HG02588 (cell line): Measurements from ENCODE around the gene PXYLP1.
A peak's percentile ranks its signal among the peaks of the same experiment; 100 is the strongest.

Experiments used
- ATAC-seq: cut with Tn5 transposase; IDR thresholded peaks from one replicate; pipeline ENCODE4 v1.9.1; 2021; ENCODE audit warnings: mild to moderate bottlenecking, moderate library complexity; ENCODE audit not compliant: unreplicated experiment

Gene PXYLP1

GRCh38 chr3:141320399-141321108 lies 88.9 kb downstream of the PXYLP1 start:
- ATAC-seq, result no peak

DNA sequence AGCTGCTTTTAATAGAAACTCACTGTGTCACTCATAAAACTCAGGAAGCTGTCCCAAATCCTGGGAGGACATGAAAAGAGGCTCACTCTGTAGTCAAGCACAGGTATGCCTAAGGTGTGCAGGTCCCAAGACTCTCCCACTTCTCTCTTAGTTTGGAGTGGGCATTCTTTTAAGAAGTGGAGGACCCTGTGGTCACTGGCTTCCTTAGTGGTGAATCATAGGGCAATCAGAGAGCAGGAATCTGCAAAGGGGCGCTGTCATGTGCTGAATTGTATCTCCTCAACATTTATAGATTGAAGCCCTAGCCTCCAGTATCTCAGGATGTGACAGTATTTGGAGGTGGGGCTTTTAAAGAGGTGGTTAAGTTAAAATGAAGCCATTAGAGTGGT lies 89.5 kb downstream of the PXYLP1 start:
- ATAC-seq, result no peak

DNA sequence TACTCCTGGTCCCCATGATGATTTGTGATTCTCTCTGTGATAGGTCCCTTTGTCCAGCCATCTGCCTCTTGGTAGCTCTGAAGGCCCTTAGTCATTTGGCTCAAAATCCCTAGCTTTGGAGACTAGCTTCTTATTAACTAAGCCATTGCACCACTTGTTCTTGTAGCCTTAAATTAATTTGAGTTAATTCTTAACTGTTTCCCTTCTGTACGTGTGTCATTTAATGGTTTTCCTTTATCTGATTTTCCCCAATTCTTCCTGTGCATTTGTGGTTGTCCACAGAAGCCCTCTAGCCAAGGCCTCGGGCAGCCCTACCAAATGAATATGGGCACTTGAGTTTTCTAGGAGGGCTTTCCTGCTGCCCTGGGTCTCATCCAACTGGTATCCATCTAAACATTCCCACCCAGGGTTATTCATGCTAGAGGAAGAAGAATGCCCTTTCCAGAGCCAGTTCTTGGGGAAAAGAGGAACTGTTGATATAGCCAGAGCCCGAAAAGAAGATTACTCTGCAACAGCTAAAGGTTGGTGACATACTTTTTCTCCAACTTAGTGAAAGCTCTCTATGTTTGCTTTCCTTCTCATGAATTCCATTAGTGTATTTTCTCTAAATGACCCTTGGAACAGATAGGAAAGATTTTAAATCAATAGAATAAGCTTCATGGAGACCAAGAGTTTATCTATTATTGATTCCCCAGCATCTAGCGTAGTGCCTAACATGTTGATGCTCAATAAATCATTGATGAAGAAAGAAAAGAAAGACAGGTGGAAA lies 92.5 kb downstream of the PXYLP1 start:
- no peak for ATAC-seq

GRCh38 chr3:141326123-141326522 lies 94.5 kb downstream of the PXYLP1 start:
- no peak for ATAC-seq

DNA sequence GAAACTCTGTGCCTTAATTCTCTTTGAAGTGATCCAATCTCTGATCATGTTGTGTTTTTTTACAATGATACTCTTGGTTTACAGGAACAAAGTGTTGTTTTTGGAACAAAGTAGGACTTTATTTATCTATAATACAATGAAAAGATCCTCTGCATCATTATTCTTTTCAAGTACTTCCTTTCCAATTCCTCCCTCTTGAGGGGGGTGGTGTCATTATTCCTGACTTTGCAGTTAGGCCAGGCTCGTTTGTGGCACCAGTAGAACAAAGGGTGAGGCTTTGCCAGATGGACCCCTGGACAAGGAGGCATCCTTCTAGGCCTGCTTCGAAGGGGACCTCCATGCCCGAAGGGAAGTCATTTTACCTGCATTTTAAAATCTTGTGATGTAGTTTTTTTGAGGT lies 95.0 kb downstream of the PXYLP1 start:
- no peak for ATAC-seq

DNA sequence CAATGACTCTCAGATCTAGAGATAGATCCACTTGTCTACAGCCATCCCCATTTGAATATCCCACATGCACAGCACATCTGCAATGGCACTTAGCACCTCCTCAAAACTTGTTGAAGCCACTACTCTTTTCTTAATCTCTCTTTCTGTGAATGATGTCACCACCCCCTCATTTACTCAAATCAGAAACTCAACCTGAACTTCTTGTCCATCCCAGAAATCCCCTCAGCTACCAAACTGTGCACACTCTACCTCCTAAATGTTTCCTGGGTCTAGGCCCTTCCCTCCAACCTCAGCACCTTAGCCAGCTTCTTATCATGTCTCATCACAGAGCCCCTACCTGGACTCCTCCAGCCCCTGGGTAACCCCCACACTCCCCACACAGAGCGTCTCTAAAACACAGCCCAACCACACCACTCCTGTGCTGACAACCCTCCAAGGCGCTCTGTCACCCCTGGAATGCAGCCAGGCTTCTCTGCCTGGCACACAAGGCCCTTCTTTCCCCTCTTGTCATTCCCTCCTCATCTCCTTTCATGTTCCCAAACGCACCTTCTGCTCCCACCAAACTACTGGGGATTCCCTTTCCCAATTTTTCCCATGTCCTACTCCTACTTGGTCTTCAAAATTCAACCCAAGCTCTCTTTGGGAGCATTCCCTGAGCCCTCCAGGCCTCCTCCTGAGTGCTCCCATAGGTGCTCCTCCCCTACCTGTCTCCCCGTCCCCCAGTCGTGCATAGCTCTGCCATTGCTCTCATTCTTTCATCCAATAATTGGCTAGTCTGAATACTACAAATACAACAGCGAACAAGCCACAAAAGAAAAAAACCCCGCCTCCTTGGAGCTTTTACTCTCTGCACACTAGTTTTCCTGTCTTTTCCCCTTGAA lies 96.9 kb downstream of the PXYLP1 start:
- ATAC-seq, result peak; percentile 54

- no peak for ATAC-seq
These were observed 98.6 kb downstream of the PXYLP1 start for GRCh38 chr3:141330235-141330634.

DNA sequence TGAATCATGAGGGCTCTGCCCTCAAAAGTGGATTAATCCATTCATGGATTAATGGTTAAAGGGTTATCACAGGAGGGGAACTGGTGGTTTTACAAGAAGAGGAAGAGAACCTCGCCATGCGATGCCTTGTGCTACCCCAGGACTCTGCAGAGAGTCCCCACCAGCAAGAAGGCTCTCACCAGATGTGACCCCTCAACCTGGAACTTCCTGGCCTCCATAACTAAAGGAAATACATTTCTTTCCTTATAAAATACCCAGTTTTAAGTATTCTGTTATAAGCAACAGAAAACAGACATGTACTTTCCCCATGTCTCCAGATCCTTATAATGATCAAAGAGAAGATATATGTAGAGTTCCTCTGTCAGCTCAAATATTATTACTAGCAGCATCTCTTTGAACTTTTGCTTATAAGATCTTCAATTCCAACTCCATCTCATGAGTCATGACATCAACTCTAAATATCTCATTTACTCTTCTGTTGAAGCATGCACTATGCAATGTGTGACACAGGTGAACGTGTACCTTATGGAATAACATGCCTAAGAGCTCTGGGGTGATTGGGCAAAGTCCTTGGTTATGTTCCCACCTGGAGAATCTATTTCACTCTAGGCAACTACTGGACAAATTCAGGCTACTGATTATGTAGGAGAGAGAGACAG lies 99.2 kb downstream of the PXYLP1 start:
- ATAC-seq, result no peak

DNA sequence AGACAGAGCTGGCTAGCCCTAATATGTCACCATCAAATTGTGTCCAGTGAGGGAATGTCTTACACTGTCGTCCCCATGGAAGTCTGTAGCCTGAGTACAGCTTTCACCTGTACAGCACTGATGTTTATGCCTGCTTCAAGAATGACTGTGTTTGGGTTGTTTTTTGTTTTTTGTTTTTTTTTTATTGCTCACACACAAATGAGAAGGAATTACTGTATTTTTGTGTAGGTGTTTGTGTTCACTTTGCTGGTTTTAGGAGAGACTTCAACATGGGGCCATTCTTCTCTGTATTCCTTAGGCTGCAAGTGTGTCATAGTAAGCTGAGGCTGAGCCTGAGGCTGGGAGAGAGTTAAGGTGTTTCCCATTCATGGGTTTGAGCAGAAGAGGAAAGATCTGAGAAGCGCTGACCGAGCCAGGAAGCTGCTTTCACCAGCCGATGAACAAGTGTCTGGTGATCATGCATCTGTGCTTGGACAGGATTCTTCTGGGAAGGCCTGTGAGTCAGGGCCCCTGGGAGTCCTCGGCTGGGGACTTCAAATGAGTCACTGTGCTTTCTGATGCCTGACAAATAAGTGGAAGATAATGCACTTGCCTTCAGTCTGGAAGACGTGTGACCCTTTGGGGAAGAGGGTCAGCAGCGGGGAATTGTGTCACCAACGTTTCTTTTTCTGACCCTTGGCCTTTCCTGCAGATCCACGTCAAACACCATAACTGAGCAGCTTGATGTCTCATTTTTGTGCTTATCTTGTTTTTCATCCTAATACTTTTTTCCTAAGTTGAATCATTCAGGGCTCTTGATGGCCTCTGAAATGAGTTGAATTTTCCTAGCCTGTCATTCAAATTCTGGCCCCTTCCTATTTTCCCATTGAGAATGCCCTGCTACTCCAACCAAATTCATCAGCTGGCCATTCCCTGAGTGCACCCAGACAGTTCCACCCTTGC lies 100.0 kb downstream of the PXYLP1 start:
- ATAC-seq, result no peak

- no peak for ATAC-seq
These were observed 100.8 kb downstream of the PXYLP1 start for GRCh38 chr3:141332416-141332815.

DNA sequence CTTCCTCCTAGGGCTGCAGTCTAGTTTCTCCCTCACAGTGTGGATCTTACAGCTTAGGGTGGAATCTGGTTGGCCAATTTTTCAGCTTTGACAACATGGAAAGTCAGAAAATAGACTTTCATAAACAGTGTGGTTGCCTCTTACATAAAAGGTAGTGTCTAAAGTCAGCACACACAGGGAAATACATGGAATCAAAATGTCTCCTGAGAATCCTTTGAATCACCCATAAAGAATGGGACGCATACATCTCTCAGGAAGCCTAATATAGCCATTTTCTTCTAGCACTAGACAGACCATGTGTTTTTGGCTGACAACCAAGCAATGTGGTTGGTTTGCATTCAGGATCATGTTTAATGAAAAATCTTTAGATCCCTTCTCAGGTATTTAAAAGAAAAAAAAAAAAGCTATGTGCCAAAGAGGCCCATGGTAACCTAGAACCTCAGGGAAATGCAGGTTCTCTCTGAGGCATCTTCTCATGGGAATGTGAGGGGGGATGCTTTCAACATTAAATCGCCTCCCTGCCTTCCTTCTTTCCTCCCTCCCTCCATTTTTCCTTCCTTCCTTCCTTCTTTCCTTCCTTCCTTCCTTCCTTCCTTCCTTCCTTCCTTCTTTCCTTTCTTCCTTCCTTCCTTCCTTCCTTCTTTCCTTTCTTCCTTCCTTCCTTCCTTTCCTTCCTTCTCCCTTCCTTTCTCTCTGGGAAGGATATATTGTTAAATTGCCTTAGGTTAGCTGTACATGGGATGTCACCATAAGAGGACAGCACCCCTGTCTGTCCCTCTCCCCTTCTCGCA lies 102.4 kb downstream of the PXYLP1 start:
- ATAC-seq, result no peak

DNA sequence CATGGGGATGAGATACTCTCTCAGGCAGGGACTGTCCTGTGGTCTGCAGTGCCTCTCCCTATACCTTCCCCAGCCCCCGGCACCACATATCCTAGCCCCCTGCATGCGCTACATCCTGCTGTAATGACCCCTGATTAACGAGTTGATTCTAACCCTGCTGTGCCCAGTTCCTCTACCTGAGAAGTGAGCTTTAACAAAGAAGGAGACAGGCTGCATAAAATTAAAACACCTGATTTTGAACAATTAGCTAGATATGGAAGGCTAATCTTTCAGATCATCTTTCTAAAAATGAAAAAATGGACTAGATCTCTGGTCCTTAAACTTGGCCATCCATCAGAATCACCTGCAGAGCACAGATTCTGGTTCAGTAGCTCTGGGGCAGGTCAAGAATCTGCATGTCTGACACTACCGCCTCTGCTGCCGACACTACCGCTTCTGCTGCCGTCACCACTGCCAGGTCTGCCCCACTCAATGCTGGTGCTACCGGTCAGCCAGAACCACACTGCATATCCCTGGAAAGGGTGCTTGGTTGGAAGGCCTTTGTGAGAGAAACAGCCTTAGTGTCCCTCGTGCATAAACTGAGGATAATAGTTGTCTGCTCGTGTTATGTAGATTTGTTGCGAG lies 103.1 kb downstream of the PXYLP1 start:
- no peak for ATAC-seq

GRCh38 chr3:141335531-141336061 lies 104.0 kb downstream of the PXYLP1 start:
- no peak for ATAC-seq

GRCh38 chr3:141336672-141337522 lies 105.3 kb downstream of the PXYLP1 start:
- ATAC-seq, result peak; percentile 82

DNA sequence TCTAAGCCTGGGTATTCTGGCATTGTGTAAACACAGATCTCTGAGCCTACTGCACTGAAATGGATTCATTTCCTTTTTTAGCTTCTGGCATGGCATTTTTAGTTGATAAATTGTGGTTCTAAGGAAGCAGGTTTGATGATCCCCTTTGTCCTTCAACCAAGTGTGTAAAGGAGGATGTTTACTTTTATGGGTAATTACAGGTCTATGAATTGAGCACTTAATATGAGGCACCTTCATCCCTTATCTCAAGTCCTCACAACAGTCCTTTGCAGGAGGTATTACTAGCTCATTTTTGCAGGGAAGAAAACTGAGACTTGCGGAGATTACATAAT lies 105.9 kb downstream of the PXYLP1 start:
- no peak for ATAC-seq

DNA sequence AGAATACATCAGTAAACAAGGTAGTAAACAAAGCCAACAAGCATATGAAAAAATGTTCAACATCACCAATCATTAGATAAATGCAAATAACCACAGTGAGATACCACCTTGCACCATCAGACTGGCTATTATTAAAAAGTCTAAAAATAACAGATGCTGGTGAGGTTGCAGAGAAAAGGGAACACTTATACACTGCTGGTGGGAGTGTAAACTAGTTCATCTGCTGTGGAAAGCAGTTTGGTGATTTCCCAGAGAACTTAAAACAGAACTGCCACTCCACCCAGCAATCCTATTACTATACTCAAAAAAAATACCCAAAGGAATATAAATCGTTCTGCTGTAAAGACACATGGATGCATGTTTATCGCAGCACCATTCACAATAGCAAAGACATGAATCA lies 106.4 kb downstream of the PXYLP1 start:
- no peak for ATAC-seq

- no peak for ATAC-seq
These were observed 107.3 kb downstream of the PXYLP1 start for GRCh38 chr3:141338881-141339280.

DNA sequence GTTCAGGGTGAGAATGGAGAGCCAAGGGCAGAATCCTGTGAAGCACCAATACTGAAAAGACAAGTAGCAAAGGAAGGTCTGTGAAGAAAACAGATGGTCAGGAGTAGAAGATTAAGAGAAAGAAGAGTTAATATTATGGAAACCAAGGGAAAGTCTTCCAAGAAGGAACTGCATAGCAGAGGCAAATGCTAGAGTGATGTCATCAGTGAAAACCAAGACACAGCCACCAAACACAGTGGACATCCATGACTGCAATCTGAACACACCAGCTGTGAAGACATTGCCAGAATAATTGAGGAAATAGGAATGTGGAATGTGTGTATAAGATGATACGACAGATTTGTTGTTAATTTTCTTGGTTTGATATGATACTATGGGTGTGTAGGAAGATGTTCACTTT lies 109.9 kb downstream of the PXYLP1 start:
- ATAC-seq, result no peak
